ENCODE results near the gene SGTA. TPM values are rescaled to one million over a fixed set of nuclear protein-coding genes. Genes with fewer than 3 reads are reported as not detected.
A peak's percentile ranks its signal among the peaks of the same experiment; 100 is the strongest.

Gene SGTA
- total RNA-seq, 1 donor from 2014 or later = 37.7 TPM

- TF ChIP-seq, protein P1, sequence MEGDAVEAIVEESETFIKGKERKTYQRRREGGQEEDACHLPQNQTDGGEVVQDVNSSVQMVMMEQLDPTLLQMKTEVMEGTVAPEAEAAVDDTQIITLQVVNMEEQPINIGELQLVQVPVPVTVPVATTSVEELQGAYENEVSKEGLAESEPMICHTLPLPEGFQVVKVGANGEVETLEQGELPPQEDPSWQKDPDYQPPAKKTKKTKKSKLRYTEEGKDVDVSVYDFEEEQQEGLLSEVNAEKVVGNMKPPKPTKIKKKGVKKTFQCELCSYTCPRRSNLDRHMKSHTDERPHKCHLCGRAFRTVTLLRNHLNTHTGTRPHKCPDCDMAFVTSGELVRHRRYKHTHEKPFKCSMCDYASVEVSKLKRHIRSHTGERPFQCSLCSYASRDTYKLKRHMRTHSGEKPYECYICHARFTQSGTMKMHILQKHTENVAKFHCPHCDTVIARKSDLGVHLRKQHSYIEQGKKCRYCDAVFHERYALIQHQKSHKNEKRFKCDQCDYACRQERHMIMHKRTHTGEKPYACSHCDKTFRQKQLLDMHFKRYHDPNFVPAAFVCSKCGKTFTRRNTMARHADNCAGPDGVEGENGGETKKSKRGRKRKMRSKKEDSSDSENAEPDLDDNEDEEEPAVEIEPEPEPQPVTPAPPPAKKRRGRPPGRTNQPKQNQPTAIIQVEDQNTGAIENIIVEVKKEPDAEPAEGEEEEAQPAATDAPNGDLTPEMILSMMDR (IDR thresholded peaks at IDR 0.05) = no peak
- peaks cover 30% of the 10 kb centered on the region for H3K4me1 Mint-ChIP-seq (ENCODE audit: low read depth)
- no peak for DNase-seq (ENCODE audit: low spot score)
- H3K27ac Mint-ChIP-seq (ENCODE audit: unreplicated experiment) = no peak overlapping the region
- no peaks in the 10 kb centered on the region for H3K9me3 Mint-ChIP-seq (ENCODE audit: low read depth)
- peak overlapping the region; percentile 9 for H3K4me3 Mint-ChIP-seq (ENCODE audit: unreplicated experiment)
- H3K27me3 Mint-ChIP-seq (ENCODE audit: low read depth) = no peaks in the 10 kb centered on the region
- H3K36me3 Mint-ChIP-seq (ENCODE audit: low read depth) = no peaks in the 10 kb centered on the region
These were observed 4.0 kb upstream of the SGTA start for GRCh38 chr19:2787115-2787514.

- DNase-seq (ENCODE audit: low spot score) = peak; percentile 100
- no peaks in the 10 kb centered on the region for H3K27me3 Mint-ChIP-seq (ENCODE audit: low read depth)
- no peaks in the 10 kb centered on the region for H3K9me3 Mint-ChIP-seq (ENCODE audit: low read depth)
- TF ChIP-seq, protein P1 (IDR thresholded peaks at IDR 0.05) = no peak
- H3K36me3 Mint-ChIP-seq (ENCODE audit: low read depth) = no peaks in the 10 kb centered on the region
- peak within 1 kb of the TSS; percentile 94 for H3K27ac Mint-ChIP-seq (ENCODE audit: unreplicated experiment)
- peak within 1 kb of the TSS; percentile 93 for H3K4me3 Mint-ChIP-seq (ENCODE audit: unreplicated experiment)
- H3K4me1 Mint-ChIP-seq (ENCODE audit: low read depth) = peaks cover 42% of the 10 kb centered on the region
These were observed 2.3 kb upstream of the SGTA start, which contains the start of gene THOP1 for GRCh38 chr19:2785244-2785997. THOP1 (plus strand) TSS chr19:2785503; CDS start chr19:2785663, 160 bp downstream.

- Mint-ChIP-seq H3K36me3 (ENCODE audit: low read depth) (no peaks in the 10 kb centered on the region), H3K27ac (ENCODE audit: unreplicated experiment) (peak overlapping the region; percentile 98), H3K27me3 (ENCODE audit: low read depth) (no peaks in the 10 kb centered on the region), H3K9me3 (ENCODE audit: low read depth) (no peaks in the 10 kb centered on the region), H3K4me1 (ENCODE audit: low read depth) (peaks cover 44% of the 10 kb centered on the region), H3K4me3 (ENCODE audit: unreplicated experiment) (peak overlapping the region; percentile 81)
- no peak for DNase-seq (ENCODE audit: low spot score)
- TF ChIP-seq, protein P1 (IDR thresholded peaks at IDR 0.05) = no peak
These were observed 690 bp upstream of the SGTA start for GRCh38 chr19:2783781-2784145.

DNA sequence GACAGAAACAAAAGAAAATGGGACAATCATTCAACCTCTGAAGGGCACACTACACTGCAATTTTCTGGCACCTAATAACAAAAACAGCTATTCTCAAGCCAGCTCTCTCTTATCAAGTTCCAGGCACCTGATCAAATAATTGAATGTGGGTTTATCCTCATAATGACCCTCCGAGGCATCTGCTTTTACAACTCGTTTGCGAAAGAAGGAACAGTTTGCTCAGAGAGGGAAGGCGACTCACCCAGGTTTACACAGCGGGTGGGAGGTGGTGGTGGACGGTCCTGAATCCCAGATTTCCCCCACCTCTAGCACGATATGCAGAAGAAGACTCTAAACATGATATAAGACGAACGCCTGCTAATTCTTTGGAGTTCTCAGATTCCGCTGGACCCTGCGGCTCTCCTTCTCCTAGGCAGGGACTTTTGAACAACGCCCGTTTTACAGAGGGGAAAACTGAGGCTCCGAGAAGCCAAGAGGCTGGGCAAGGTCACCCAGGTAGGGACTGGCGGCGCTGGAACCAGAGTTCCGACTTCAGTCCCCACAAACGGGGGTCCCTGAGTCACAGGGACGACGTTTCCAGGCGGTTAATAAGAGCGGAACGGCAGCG lies 641 bp downstream of the SGTA start:
- Mint-ChIP-seq H3K4me3 (ENCODE audit: unreplicated experiment) (peak overlapping the region; percentile 81), H3K4me1 (ENCODE audit: low read depth) (peaks cover 44% of the 10 kb centered on the region), H3K9me3 (ENCODE audit: low read depth) (no peaks in the 10 kb centered on the region)

GRCh38 chr19:2780284-2780683 lies 2.8 kb downstream of the SGTA start:
- TF ChIP-seq, protein P1 (IDR thresholded peaks at IDR 0.05) = no peak
- H3K27ac Mint-ChIP-seq (ENCODE audit: unreplicated experiment) = peak overlapping the region; percentile 47
- H3K4me1 Mint-ChIP-seq (ENCODE audit: low read depth) = peaks cover 40% of the 10 kb centered on the region
- H3K36me3 Mint-ChIP-seq (ENCODE audit: low read depth) = peaks cover under 1% of the 10 kb centered on the region
- H3K27me3 Mint-ChIP-seq (ENCODE audit: low read depth) = no peaks in the 10 kb centered on the region
- no peaks in the 10 kb centered on the region for H3K9me3 Mint-ChIP-seq (ENCODE audit: low read depth)
- DNase-seq (ENCODE audit: low spot score) = no peak
- no peak overlapping the region for H3K4me3 Mint-ChIP-seq (ENCODE audit: unreplicated experiment)

More for the DNA sequence above, 641 bp downstream of the SGTA start:
- no peak for DNase-seq (ENCODE audit: low spot score)
- H3K27me3 Mint-ChIP-seq (ENCODE audit: low read depth) = no peaks in the 10 kb centered on the region
- no peaks in the 10 kb centered on the region for H3K36me3 Mint-ChIP-seq (ENCODE audit: low read depth)
- TF ChIP-seq, protein P1 (IDR thresholded peaks at IDR 0.05) = no peak
- peak overlapping the region; percentile 80 for H3K27ac Mint-ChIP-seq (ENCODE audit: unreplicated experiment)
